IPS-15b (cell line): ENCODE results near the gene HOXD8.

Source experiments
- H3K27me3 ChIP-seq: one replicate; pipeline ENCODE4 v1.6.1; 2013; ENCODE audit warnings: low read length; ENCODE audit not compliant: control insufficient read depth, insufficient read depth
- H3K36me3 ChIP-seq: one replicate; pipeline ENCODE4 v1.6.1; 2013; ENCODE audit warnings: low read length; ENCODE audit not compliant: control insufficient read depth, insufficient read depth
- H3K4me1 ChIP-seq: one replicate; pipeline ENCODE4 v1.6.1; 2013; ENCODE audit warnings: mild to moderate bottlenecking, low read length; ENCODE audit not compliant: control insufficient read depth, insufficient read depth
- H3K4me3 ChIP-seq: one replicate; pipeline ENCODE4 v1.5.1; 2013; ENCODE audit warnings: low read depth, low read length
- H3K9ac ChIP-seq: one replicate; pipeline ENCODE4 v1.6.1; 2013; ENCODE audit warnings: low read depth, mild to moderate bottlenecking, low read length
- H3K9me3 ChIP-seq: one replicate; pipeline ENCODE4 v1.6.1; 2013; ENCODE audit warnings: mild to moderate bottlenecking, low read length; ENCODE audit not compliant: control insufficient read depth, insufficient read depth

The HOXD8 gene

DNA sequence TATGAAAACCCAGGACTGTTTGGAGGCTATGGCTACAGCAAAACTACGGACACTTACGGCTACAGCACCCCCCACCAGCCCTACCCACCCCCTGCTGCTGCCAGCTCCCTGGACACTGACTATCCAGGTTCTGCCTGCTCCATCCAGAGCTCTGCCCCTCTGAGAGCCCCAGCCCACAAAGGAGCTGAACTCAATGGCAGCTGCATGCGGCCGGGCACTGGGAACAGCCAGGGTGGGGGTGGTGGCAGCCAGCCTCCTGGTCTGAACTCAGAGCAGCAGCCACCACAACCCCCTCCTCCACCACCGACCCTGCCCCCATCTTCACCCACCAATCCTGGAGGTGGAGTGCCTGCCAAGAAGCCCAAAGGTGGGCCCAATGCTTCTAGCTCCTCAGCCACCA is 39.7 kb downstream of the HOXD8 start:
- H3K36me3 ChIP-seq: no peaks in the 10 kb centered on the region
- H3K9me3 ChIP-seq: no peaks in the 10 kb centered on the region
- H3K27me3 ChIP-seq: peaks cover 100% of the 10 kb centered on the region
- no peak overlapping the region for H3K9ac ChIP-seq
- no peak overlapping the region for H3K4me3 ChIP-seq
- peaks cover 6% of the 10 kb centered on the region for H3K4me1 ChIP-seq

- Histone ChIP-seq H3K36me3 (no peaks in the 10 kb centered on the region), H3K27me3 (peaks cover 100% of the 10 kb centered on the region), H3K4me3 (no peak overlapping the region), H3K4me1 (peaks cover 9% of the 10 kb centered on the region), H3K9ac (no peak overlapping the region), H3K9me3 (no peaks in the 10 kb centered on the region)
These were observed 40.2 kb downstream of the HOXD8 start for GRCh38 chr2:176169711-176170110.

- Histone ChIP-seq H3K4me3 (peak overlapping the region; percentile 46), H3K4me1 (peaks cover 10% of the 10 kb centered on the region), H3K9ac (no peak overlapping the region), H3K9me3 (no peaks in the 10 kb centered on the region), H3K36me3 (no peaks in the 10 kb centered on the region), H3K27me3 (peaks cover 99% of the 10 kb centered on the region)
These were observed 41.2 kb downstream of the HOXD8 start for GRCh38 chr2:176170602-176171305.

- peaks cover 99% of the 10 kb centered on the region for H3K27me3 ChIP-seq
- H3K4me3 ChIP-seq: peak overlapping the region; percentile 46
- H3K9me3 ChIP-seq: no peaks in the 10 kb centered on the region
- peaks cover 18% of the 10 kb centered on the region for H3K4me1 ChIP-seq
- H3K36me3 ChIP-seq: no peaks in the 10 kb centered on the region
- no peak overlapping the region for H3K9ac ChIP-seq
These were observed 42.0 kb downstream of the HOXD8 start for GRCh38 chr2:176171351-176172006.

- peaks cover 99% of the 10 kb centered on the region for H3K27me3 ChIP-seq
- H3K4me3 ChIP-seq: peak overlapping the region; percentile 46
- H3K36me3 ChIP-seq: no peaks in the 10 kb centered on the region
- no peaks in the 10 kb centered on the region for H3K9me3 ChIP-seq
- H3K4me1 ChIP-seq: peaks cover 21% of the 10 kb centered on the region
- H3K9ac ChIP-seq: no peak overlapping the region
These were observed 42.7 kb downstream of the HOXD8 start for GRCh38 chr2:176172007-176172894.

DNA sequence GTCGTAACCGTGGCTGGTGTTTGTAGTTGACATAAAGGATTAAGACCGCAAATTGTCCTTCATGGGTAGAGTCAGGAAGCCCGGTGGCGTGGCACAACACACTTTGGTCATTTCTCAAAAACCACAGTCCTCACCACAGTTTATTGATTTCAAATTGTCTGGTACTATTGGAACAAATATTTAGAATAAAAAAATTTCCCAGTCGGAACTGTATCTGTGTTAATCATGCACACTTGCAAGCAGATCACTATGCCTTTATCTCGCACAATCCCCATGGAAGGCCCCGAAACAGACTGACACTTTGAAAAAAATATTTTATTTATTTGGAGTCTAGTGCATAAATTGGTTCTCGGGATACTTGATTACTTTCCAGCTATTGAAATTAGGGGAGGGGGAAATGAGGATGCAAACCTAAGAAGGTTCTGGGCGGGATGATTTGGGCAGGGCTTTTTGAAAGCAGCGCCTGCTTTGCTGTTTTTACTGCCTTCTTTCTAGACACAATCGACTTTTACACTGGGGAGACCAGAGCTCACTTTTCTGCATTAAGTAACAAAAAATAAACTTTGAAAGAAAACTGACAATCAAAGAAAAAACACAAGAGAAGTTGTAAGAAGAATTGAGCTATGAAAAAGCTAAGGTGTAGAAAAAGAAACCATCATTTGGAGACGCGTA is 43.5 kb downstream of the HOXD8 start:
- no peak overlapping the region for H3K9ac ChIP-seq
- H3K27me3 ChIP-seq: peaks cover 99% of the 10 kb centered on the region
- peaks cover 25% of the 10 kb centered on the region for H3K4me1 ChIP-seq
- H3K9me3 ChIP-seq: no peaks in the 10 kb centered on the region
- no peak overlapping the region for H3K4me3 ChIP-seq
- no peaks in the 10 kb centered on the region for H3K36me3 ChIP-seq

DNA sequence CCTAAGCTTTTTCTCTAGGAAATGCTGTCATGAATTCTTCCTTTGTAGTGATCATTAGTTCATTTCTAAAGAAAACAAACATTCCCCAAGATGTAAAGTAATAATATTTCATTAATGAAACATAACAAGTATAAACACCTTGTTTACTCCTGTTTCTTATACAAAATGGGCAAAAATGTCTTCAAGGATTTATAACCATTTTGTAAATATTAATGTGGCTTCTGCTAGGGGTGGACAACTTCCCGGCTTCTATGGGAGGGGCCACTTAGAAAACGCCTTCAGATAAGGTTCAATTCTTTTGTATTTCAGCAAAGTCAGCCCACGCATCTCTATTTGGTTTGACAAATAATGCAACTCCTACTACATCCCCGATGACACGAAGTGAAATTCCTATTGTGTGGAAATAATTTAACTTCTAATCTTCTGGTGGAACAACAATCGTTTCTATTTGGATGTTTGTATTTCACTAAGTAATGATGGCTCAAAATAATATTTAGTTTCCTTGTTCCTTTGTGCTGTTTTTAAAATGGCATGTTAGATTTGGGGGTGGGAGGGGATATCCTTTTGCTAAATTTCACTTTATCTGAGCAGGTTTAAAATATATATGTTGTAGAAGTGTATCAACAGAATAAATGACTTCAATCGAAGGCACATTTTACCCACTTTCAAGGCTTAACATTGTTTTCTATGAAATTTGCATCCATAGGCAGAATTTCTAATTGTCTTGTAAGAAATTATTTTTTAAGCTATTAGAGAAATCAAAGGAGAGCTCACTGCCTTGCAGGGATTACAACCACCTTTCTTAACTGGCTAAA is 44.3 kb downstream of the HOXD8 start:
- Histone ChIP-seq H3K4me1 (peaks cover 25% of the 10 kb centered on the region), H3K9ac (no peak overlapping the region), H3K4me3 (peak overlapping the region; percentile 18), H3K9me3 (no peaks in the 10 kb centered on the region), H3K36me3 (no peaks in the 10 kb centered on the region), H3K27me3 (peaks cover 99% of the 10 kb centered on the region)

DNA sequence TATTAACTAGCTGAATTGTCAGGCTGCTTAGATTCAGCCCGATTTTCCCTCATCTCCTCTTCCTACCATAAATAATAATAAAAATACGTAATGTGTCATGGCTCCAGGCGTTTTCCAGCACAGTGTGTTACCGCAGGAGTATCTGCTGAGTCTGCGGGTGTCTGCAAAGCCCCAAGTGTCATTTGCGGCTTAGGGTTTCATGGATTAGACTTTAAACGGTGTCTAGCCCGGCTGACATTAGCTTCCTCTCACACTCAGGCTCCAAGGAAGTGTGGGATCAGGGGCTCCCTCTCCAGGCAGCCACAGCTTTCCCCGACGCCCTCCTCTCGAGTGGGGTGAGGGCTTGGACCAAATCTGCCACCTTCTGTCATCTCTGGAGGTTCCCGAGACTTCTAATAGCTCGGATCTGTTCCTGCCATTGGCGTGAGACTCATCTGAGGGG is 44.9 kb downstream of the HOXD8 start:
- no peaks in the 10 kb centered on the region for H3K9me3 ChIP-seq
- no peaks in the 10 kb centered on the region for H3K36me3 ChIP-seq
- peak overlapping the region; percentile 18 for H3K4me3 ChIP-seq
- H3K4me1 ChIP-seq: peaks cover 28% of the 10 kb centered on the region
- no peak overlapping the region for H3K9ac ChIP-seq
- H3K27me3 ChIP-seq: peaks cover 99% of the 10 kb centered on the region

GRCh38 chr2:176174824-176175708 is 45.6 kb downstream of the HOXD8 start:
- Histone ChIP-seq H3K36me3 (no peaks in the 10 kb centered on the region), H3K4me1 (peaks cover 28% of the 10 kb centered on the region), H3K4me3 (peak overlapping the region; percentile 24), H3K9ac (no peak overlapping the region), H3K9me3 (no peaks in the 10 kb centered on the region), H3K27me3 (peaks cover 99% of the 10 kb centered on the region)
